HepG2 (cell line): ENCODE data around the gene NPPC. TPM values are rescaled to one million over a fixed set of nuclear protein-coding genes. Genes with fewer than 3 reads are reported as not detected.

ENCODE experiments used
- ATAC-seq: fragments of 200-7000 bp; cut with Tn5 transposase; 3 replicates; pipeline ENCODE4 v1.9.1; 2020; ENCODE audit warnings: mild to moderate bottlenecking, moderate library complexity
- BruUV-seq: library from RNA; stranded (reverse); fragments of 400-500 nt; replicated peaks from 2 replicates; lab custom pipeline; 2021; lab: Mats Ljungman, UMichigan
- CTCF ChIA-PET: fragments of 300-600 bp; formaldehyde crosslinking; extraction: SDS; loops from one replicate; lab custom pipeline; 2021; ENCODE audit warnings: low total read pairs, inconsistent platforms, low intra/inter-chr PET ratio; lab: Yijun Ruan, JAX
- POLR2A ChIA-PET: fragments of 350-600 bp; sonication (Branson Sonifier 250); formaldehyde crosslinking; loops from one replicate; lab custom pipeline; 2020; ENCODE audit warnings: antibody characterized with exemption, inconsistent platforms; lab: Yijun Ruan, JAX
- DNase-seq: peaks from one replicate; pipeline ENCODE4 v3.0.0-alpha.2; 2015; ENCODE audit warnings: low spot score
- FAIRE-seq: peaks from 3 replicates; lab custom pipeline; 2011; peaks lifted over from hg19 to GRCh38; lab: Jason Lieb, UNC
- H2AFZ ChIP-seq: one replicate; pipeline ENCODE4 v1.6.1; 2011; ENCODE audit warnings: low read length, inconsistent platforms
- H3K27ac ChIP-seq: fragments of 300-600 bp; 3 replicates; pipeline ENCODE4 v1.8.0; 2011; ENCODE audit warnings: mixed run types, mild to moderate bottlenecking, mixed read lengths, low read length, inconsistent platforms; ENCODE audit not compliant: insufficient read depth; ENCODE audit errors: extremely low read length
- H3K27me3 ChIP-seq, 2 experiments: fragments of 200-600 bp in 1 of 2; 2 replicates in 1 of 2; 3 replicates in 1 of 2; pipeline versions ENCODE4 v1.6.0 to v1.8.0; 2011; ENCODE audit warnings: low read length in 2 of 2, mild to moderate bottlenecking in 2 of 2, moderate library complexity in 2 of 2, inconsistent platforms in 1 of 2; ENCODE audit not compliant: insufficient read depth in 2 of 2, control insufficient read depth in 1 of 2
- H3K36me3 ChIP-seq, 2 experiments: fragments of 200-600 bp in 1 of 2; replicated peaks in 1 of 2; 2 replicates in 1 of 2; 3 replicates in 1 of 2; pipeline versions ENCODE4 v1.5.1 to v1.8.0; 2011; ENCODE audit warnings: low read length in 2 of 2, inconsistent platforms in 1 of 2; ENCODE audit not compliant: insufficient read depth in 2 of 2, control insufficient read depth in 1 of 2
- H3K4me1 ChIP-seq: 2 replicates; pipeline ENCODE4 v1.5.1; 2012; ENCODE audit warnings: low read length, inconsistent platforms; ENCODE audit not compliant: insufficient read depth
- H3K4me2 ChIP-seq: 2 replicates; pipeline ENCODE4 v1.6.0; 2011; ENCODE audit warnings: low read depth, low read length, inconsistent platforms
- H3K4me3 ChIP-seq, 3 experiments: fragments of 200-600 bp in 1 of 3; sonication (generic), shearing (Covaris generic) in 1 of 3; replicated peaks in 1 of 3; 2 replicates each; pipeline ENCODE4 v1.5.1; 2011 to 2016; ENCODE audit warnings: low read length in 3 of 3, inconsistent platforms in 2 of 3, low read depth in 2 of 3, mild to moderate bottlenecking in 2 of 3, control low read depth in 1 of 3, mixed read lengths in 1 of 3; ENCODE audit not compliant: insufficient read depth in 1 of 3
- H3K79me2 ChIP-seq: one replicate; pipeline ENCODE4 v1.6.1; 2011; ENCODE audit warnings: low read length, inconsistent platforms; ENCODE audit not compliant: insufficient read depth
- H3K9ac ChIP-seq: 2 replicates; pipeline ENCODE4 v1.6.0; 2011; ENCODE audit warnings: mild to moderate bottlenecking, low read depth, low read length, inconsistent platforms; ENCODE audit not compliant: insufficient read depth
- H3K9me3 ChIP-seq: 2 replicates; pipeline ENCODE4 v1.5.1; 2012; ENCODE audit warnings: mild to moderate bottlenecking, low read length
- H4K20me1 ChIP-seq: 2 replicates; pipeline ENCODE4 v1.6.0; 2011; ENCODE audit warnings: inconsistent platforms, mild to moderate bottlenecking, low read length, moderate library complexity; ENCODE audit not compliant: insufficient read depth
- DRAP1 ChIP-seq: IDR thresholded peaks from 2 replicates; pipeline ENCODE4 v1.6.1; 2016; ENCODE audit warnings: missing genetic modification reagents, missing compliant biosample characterization
- HIC2 ChIP-seq: sonication (generic); formaldehyde crosslinking; IDR thresholded peaks from 2 replicates; pipeline ENCODE4 v1.9.0; 2022; ENCODE audit warnings: low read depth, missing genetic modification reagents
- KLF9 ChIP-seq: IDR thresholded peaks from 2 replicates; pipeline ENCODE4 v1.6.1; 2016; ENCODE audit warnings: low read depth
- MAFK ChIP-seq, 2 experiments: IDR thresholded peaks in 1 of 2; conservative IDR thresholded peaks in 1 of 2; 2 replicates each; pipeline ENCODE4 v1.6.1; 2011; ENCODE audit warnings: improper control_type of control experiment in 2 of 2, low read length in 2 of 2
- SNAPC5 ChIP-seq: sonication (generic); formaldehyde crosslinking; IDR thresholded peaks from 2 replicates; pipeline ENCODE4 v1.8.1; 2023; ENCODE audit warnings: mild to moderate bottlenecking, missing genetic modification reagents, borderline replicate concordance
- TRIM24 ChIP-seq: sonication (generic); formaldehyde crosslinking; IDR thresholded peaks from 2 replicates; pipeline ENCODE4 v1.8.0; 2022; ENCODE audit warnings: mild to moderate bottlenecking, missing genetic modification reagents
- ZNF143 ChIP-seq: sonication (generic); formaldehyde crosslinking; IDR thresholded peaks from 2 replicates; pipeline ENCODE4 v1.4.0; 2020; ENCODE audit warnings: missing genetic modification reagents
- ZNF33A ChIP-seq: sonication (generic); formaldehyde crosslinking; IDR thresholded peaks from 2 replicates; pipeline ENCODE4 v1.5.1; 2020; ENCODE audit warnings: missing genetic modification reagents, mild to moderate bottlenecking, moderate library complexity, borderline replicate concordance
- ZNF496 ChIP-seq: sonication (generic); formaldehyde crosslinking; IDR thresholded peaks from 2 replicates; pipeline ENCODE4 v1.8.1; 2023; ENCODE audit warnings: mild to moderate bottlenecking, moderate library complexity, missing genetic modification reagents; ENCODE audit not compliant: insufficient replicate concordance
- WGBS: methylation state at CpG from one replicate; pipeline ENCODE4 v1.1.6; 2017; ENCODE audit warnings: low lambda C conversion rate; 5-methylcytosine and 5-hydroxymethylcytosine counted together
- in situ Hi-C: cut with HindIII; loops from 2 replicates; pipeline ENCODE4 v1.10.0; 2017; ENCODE audit warnings: low pct_unique_long_range_greater_than_20kb; ENCODE audit not compliant: extremely low pct_ligation_motif_present
- intact Hi-C: fragments of 100-400 bp; cut with micrococcal nuclease; formaldehyde crosslinking; loops from one replicate; pipeline ENCODE4 v1.10.0; 2022; ENCODE audit not compliant: unreplicated experiment
- polyA plus RNA-seq, 8 experiments: library from polyadenylated mRNA; depleted of rRNA in 3 of 8; stranded (reverse) in 7 of 8; unstranded in 1 of 8; fragments of >200 nt; fragmentation: Illumina TruSeq in 4 of 8; extraction: Trizol in 4 of 8; gene quantifications; 2 replicates each; pipeline versions ENCODE4 v1.2.1 to v1.2.3, GENCODE V29; 2011 to 2016; ENCODE audit warnings: low read depth in 4 of 8, missing spikeins in 1 of 8, mixed read lengths in 1 of 8; ENCODE audit not compliant: insufficient read depth in 1 of 8
- total RNA-seq, 5 experiments: library from RNA; depleted of rRNA; stranded (reverse); fragments of >200 nt; fragmentation: Illumina TruSeq; extraction: Trizol; gene quantifications; 2 replicates each; pipeline ENCODE4 v1.2.3, GENCODE V29; 2016; ENCODE audit warnings: low read depth in 1 of 5

The NPPC gene
- total and polyA plus RNA-seq, 2 of the 13 experiments (the other 11 are each of a cell fraction or from before 2014, with no cell fraction given): 0.11 TPM; not detected in 1

- Histone ChIP-seq H2AFZ (no peak overlapping the region), H3K4me3 (no peak overlapping the region), H3K27me3 (peaks cover 0 to 37% of the 10 kb centered on the region in 2 experiments; a peak in 4 of 5 replicates), H3K36me3 (no peaks in the 10 kb centered on the region), H4K20me1 (no peaks in the 10 kb centered on the region), H3K9me3 (no peaks in the 10 kb centered on the region), H3K4me1 (peaks cover 27% of the 10 kb centered on the region), H3K79me2 (no peaks in the 10 kb centered on the region), H3K4me2 (no peak overlapping the region), H3K9ac (no peak overlapping the region), H3K27ac (no peak overlapping the region)
- 45% methylated on average over 7 of the region's 7 CpGs for WGBS
- no TSS peak for BruUV-seq
- CTCF ChIA-PET: no interaction called here
- TF ChIP-seq SNAPC5 (CRISPR knock-in tag) (no peak), TRIM24 (CRISPR knock-in tag) (no peak), HIC2 (CRISPR knock-in tag) (no peak), ZNF143 (CRISPR knock-in tag) (no peak), KLF9 (CRISPR knock-in tag) (no peak), MAFK (conservative IDR thresholded peaks at IDR 0.05 in 1 of 2, IDR thresholded peaks at IDR 0.05 in 1 of 2; ENCODE audit: low read length in 2 of 2) (no peak), DRAP1 (no peak), ZNF496 (CRISPR knock-in tag) (no peak), ZNF33A (no peak)
- FAIRE-seq (no peak), DNase-seq (no peak), ATAC-seq (no peak)
- intact Hi-C loops: no loop called here
- in situ Hi-C loops: no loop called here
- POLR2A ChIA-PET: no interaction called here
These were observed 10.9 kb upstream of the NPPC start for GRCh38 chr2:231937057-231937456.
